CD4-positive, alpha-beta T cell treated with Interleukin-6 for 4 hours (primary cell): ENCODE measurements around the gene PTPN21.

Experiments
- DNase-seq: peaks from one replicate; pipeline ENCODE4 v3.0.0-alpha.2; 2020; ENCODE audit warnings: mixed read lengths

Gene PTPN21

DNA sequence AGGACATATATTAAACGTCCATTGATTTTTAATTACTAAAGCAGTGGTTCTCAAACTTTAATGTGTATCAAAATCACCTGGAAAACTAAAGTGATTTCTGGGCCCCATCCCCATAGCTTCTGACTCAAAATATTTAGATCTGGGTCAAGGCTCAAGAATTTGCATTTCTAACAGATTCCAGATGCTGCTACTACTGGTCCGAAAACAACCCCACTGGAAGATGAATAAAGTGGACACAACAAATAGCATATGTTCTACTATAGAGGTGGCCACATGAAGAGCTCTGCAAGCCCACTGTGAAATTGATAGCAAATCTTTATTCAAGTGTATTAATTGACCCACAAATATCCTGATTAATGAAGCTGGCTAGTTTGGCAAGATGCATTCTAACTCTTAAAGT, 99.9 kb downstream of the PTPN21 start:
- no peak for DNase-seq

DNA sequence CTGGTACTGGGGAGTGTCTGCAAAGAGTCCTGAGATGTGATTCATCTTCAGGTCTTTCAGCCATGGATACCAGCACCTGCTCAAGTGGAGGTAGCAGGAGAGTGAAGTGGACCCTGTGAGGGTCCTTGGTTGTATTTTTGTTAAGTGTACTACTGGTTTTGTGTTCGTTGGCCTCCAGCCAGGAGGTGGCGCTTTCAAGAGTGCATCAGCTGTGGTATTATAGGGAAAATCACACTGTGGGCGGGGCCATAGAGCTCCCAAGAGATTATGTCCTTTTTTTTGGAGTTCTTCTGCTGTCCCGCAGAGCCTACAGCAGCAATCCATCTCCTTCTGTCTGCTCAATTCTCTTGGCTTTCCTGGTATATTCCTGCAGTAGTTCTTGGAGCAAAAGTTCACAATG, 102.6 kb downstream of the PTPN21 start:
- DNase-seq = no peak

DNA sequence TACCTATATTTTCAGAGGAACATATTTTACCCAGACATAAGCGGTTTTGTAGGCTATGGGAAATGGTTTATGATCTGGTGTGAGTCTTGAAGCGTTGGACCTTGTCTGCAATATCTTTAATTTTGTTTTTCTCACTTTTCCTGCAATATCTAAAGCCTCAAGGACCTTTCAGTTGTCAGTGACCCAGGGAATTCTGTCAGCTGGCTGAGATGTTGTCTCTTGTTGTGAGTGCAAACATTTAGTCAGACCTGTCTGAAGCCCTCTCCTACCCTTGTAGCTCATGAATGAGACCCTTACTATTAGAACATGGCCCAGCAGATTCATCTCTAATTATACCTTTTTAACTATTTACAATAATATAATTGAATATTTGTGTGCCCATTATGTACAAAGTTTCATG, 115.7 kb downstream of the PTPN21 start:
- DNase-seq = no peak

DNA sequence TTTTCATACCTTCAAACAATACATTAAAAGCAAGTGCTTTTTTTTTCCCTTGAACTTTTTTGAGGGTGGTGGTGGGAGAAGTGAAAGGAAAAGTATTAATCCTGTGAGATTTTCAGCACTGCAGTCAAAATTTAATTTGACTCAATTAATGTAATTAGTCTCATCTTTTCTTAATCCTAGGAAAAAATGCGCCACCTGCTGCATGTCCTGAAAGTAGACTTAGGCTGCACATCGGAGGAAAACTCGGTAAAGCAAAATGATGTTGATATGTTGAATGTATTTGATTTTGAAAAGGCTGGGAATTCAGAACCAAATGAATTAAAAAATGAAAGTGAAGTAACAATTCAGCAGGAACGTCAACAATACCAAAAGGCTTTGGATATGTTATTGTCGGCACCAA, 117.1 kb downstream of the PTPN21 start:
- no peak for DNase-seq

DNA sequence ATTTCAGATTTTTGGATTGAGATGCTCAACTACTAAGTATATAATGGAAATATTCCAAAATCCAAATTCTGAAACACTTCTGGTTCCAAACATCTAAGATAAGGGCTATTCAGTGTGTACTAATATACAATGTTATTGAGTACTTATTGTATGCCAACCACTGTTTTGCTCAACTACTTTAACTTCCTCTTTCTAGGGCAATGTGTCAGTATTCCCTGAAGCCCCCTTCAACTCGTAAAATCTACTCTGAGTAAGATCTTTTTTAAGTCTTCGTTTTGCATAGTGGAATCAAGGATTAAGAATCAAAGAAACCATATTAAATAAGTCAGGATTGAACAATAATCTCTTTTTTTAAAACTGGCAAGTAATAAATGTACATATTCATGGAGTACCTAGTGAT, 123.8 kb downstream of the PTPN21 start:
- DNase-seq = no peak

DNA sequence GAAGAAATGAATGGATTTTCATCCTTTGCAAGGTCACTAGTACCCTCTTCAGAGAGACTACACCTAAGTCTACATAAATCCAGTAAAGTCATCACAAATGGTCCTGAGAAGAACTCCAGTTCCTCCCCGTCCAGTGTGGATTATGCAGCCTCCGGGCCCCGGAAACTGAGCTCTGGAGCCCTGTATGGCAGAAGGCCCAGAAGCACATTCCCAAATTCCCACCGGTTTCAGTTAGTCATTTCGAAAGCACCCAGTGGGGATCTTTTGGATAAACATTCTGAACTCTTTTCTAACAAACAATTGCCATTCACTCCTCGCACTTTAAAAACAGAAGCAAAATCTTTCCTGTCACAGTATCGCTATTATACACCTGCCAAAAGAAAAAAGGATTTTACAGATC, 128.5 kb downstream of the PTPN21 start:
- DNase-seq = no peak

DNA sequence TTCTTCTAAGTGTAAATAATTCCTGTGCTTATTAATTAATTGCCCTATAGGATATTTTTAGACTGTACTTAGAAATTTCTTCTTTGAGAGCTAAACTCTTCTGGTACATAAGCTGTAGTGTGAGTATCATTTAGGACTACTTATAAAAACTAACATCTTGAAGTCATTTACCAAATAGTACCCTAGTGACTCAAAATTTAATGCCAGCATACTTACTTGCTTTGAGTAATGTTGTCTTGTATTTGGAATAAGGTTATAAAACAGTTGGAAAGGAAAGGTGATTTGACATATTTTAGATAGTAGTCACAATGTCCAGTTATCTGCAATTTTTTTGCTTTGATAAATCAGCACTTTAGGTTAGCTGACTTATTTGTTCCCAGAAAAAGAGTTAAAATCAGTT, 130.2 kb downstream of the PTPN21 start:
- no peak for DNase-seq

DNA sequence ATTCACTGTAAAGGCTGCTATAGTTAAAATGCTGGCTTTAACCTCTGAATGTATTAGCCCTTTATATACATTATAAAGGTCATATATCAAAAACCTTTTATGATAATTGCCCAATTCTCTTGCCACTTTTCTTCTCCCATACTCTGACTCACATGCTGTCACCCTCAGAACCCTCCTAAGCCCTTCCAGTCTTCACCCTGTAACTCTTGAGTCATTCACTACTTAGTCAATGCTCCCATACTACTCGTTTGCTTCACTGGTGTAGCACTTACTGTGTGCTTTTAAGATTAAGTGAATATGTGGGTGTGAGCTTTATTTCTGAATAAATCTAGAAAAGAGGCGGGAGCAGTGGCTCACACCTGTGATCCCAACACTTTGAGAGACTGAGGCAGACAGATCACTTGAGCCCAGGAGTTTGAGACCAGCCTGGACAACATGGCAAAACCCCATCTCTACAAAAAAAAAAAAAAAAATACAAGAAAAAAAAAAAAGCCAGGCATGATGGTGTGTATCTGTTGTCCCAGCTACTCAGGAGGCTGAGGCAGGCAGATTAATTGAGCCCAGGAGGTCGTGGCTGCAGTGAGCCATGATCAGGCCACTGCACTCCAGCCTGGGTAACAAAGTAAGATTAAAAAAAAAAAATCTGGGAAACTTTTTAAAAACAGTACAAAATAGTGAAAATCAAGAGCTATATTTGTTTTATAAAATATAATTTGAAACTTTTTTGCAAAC, 131.7 kb downstream of the PTPN21 start:
- no peak for DNase-seq

DNA sequence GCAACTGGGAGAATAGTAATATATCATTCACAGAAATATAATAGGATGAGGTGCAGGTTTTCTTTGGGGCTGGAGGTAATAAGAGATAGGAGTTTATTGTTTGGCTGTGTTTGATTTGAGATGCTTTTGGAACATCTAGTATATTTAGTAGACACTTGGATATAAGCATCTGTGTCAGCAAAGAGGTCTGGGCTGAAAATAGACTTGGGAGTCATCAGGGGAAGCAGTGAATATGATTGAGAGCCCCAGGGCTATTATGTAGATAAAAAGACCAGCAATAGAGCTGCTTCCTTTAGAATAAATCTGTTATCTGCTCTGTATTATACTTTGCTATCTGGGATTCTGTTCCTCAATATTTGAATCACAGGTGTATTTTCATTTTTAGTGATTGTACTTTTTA, 132.8 kb downstream of the PTPN21 start:
- no peak for DNase-seq

DNA sequence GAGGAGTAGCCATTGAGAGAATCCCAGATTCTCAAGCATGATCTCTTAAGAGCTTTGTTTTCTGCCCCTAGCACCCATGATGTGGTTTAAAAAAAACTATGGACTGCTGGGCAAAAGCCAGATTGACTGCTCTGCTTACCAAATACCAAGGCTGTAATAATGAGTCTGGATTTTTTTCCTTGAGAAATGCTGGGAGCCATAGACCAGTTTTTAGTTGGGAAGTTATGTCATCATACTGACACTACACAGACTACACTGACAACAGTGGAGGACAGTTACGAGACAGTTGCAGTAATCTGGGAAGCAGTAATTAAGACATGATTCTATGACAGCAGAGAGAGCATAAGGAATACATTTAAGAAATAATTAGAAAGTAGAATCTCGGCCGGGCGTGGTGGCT, 133.5 kb downstream of the PTPN21 start:
- DNase-seq = no peak

DNA sequence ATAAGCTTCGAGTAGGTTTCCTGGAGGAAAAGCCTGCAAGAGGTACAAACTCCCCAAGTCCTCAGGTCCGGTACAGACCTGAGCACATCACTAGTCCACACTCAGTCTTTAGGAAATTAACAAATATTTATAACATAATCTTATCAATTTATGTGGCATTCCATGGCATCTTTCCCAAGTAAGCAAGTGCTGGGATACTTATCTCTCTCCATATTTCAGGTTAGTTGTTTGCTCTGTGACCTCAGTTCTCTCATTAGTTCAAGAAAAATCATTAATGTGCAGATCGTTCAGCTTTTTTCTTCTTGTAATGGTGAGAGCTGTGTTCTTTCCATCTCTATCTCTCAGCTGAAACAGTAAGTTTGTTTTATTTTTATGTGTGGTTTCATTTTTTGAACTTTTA, 134.6 kb downstream of the PTPN21 start:
- no peak for DNase-seq

DNA sequence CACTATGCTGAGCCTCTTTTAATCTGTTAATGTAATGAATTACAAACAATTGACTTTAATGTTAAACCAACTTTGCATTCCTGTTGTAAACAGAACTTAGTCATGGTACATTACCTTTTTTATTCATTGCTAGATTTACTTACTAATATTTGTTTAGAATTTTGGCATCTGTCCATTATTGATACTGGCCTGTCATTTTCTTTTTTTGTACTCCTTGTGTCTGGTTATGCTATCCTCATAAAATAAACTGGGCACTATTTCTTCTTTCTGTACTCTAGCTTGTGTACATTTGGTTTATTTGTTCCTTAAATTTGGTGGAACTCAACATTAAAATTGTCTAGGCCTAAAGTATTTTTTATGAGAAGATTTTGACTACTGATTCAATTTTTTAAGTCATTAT, 137.2 kb downstream of the PTPN21 start:
- no peak for DNase-seq
